ENCODE measurements around the gene GOPC. TPM values are rescaled to one million over a fixed set of nuclear protein-coding genes. Genes with fewer than 3 reads are reported as not detected.

Gene GOPC
- total RNA-seq, 1 experiment from 2014 or later = 20.8 TPM

DNA sequence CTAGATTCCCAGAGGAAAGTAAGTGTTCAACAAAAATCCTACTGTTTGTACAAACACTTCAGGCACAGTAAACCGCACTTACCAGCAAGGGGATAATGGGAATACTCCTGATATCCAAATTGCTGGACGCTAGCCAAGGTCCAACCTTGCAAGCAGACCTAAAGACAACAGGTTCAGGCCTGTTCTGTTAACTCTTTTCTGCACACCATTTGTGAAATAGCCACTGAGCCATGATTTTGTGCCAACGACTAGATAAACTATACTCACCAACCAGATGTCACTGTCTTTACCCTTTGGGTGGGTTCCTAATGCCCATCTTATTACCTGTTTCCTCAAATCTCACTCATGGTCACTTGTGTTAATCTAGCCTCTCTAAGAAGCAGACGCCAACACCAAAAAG lies 43.5 kb downstream of the GOPC start:
- intact Hi-C loops (cut with micrococcal nuclease; ENCODE audit: unreplicated experiment) = no loop called here
- TF ChIP-seq EZH2 (IDR thresholded peaks at IDR 0.05; ENCODE audit: borderline replicate concordance, low read depth, low read length, poor library complexity, severe bottlenecking) = no peak
- TF ChIP-seq, protein P1, sequence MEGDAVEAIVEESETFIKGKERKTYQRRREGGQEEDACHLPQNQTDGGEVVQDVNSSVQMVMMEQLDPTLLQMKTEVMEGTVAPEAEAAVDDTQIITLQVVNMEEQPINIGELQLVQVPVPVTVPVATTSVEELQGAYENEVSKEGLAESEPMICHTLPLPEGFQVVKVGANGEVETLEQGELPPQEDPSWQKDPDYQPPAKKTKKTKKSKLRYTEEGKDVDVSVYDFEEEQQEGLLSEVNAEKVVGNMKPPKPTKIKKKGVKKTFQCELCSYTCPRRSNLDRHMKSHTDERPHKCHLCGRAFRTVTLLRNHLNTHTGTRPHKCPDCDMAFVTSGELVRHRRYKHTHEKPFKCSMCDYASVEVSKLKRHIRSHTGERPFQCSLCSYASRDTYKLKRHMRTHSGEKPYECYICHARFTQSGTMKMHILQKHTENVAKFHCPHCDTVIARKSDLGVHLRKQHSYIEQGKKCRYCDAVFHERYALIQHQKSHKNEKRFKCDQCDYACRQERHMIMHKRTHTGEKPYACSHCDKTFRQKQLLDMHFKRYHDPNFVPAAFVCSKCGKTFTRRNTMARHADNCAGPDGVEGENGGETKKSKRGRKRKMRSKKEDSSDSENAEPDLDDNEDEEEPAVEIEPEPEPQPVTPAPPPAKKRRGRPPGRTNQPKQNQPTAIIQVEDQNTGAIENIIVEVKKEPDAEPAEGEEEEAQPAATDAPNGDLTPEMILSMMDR (conservative IDR thresholded peaks at IDR 0.05; ENCODE audit: low read depth, low read length) = no peak
- Histone ChIP-seq H3K27ac (ENCODE audit: low read depth, low read length, poor library complexity, severe bottlenecking) (no peak overlapping the region), H3K36me3 (ENCODE audit: insufficient read depth, low read length, poor library complexity, severe bottlenecking) (peaks cover 3% of the 10 kb centered on the region), H3K4me3 (ENCODE audit: low read depth, low read length, poor library complexity, severe bottlenecking) (no peak overlapping the region), H3K27me3 (replicated peaks; ENCODE audit: insufficient read depth, low read depth, low read length, poor library complexity) (no peaks in the 10 kb centered on the region), H3K4me1 (ENCODE audit: insufficient read depth, low read length, poor library complexity, severe bottlenecking) (peaks cover 4% of the 10 kb centered on the region), H3K9me3 (ENCODE audit: low read depth, low read length, poor library complexity, severe bottlenecking) (no peaks in the 10 kb centered on the region)
- ChIA-PET POLR2A (ENCODE audit: low non-redundant PET) (interaction anchor here (0.7 kb wide), 1 partner anchor 217 kb away, joined by 3 read pairs; no protein-coding TSS in a partner anchor), CTCF (no interaction called here)
- DNase-seq (ENCODE audit: low spot score) = no peak
- BruUV-seq (replicated peaks) = no TSS peak

DNA sequence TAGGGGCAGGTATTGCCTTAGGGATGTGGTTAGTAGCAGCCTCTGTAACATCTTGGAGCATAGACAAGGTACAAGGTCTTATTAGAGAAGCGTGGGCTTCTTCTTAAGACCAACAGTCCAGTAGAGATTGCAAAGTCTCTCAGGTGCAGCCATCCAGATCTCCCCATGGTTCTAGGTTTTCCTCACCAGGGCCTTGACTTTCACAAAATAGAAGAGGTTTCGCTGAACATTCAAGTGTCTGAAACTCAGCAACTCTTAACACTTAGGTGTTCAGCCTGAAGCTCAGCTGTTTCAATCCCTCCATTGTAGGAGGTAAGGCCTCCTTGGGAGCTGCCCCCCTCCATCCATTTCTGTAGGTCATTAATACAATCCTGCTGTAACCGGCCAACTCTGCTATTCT lies 44.4 kb downstream of the GOPC start:
- H3K36me3 ChIP-seq (ENCODE audit: insufficient read depth, low read length, poor library complexity, severe bottlenecking) = peaks cover 3% of the 10 kb centered on the region
- peaks cover 4% of the 10 kb centered on the region for H3K4me1 ChIP-seq (ENCODE audit: insufficient read depth, low read length, poor library complexity, severe bottlenecking)
- ChIA-PET POLR2A (ENCODE audit: low non-redundant PET) (no interaction called here), CTCF (no interaction called here)
- intact Hi-C loops (cut with micrococcal nuclease; ENCODE audit: unreplicated experiment) = loop anchor here (2.0 kb wide), 1 partner anchor 211 kb away; no protein-coding TSS in a partner anchor
- no peaks in the 10 kb centered on the region for H3K27me3 ChIP-seq (replicated peaks; ENCODE audit: insufficient read depth, low read depth, low read length, poor library complexity)
- DNase-seq (ENCODE audit: low spot score) = no peak
- no TSS peak for BruUV-seq (replicated peaks)
- H3K9me3 ChIP-seq (ENCODE audit: low read depth, low read length, poor library complexity, severe bottlenecking) = no peaks in the 10 kb centered on the region
- no peak overlapping the region for H3K27ac ChIP-seq (ENCODE audit: low read depth, low read length, poor library complexity, severe bottlenecking)
- TF ChIP-seq EZH2 (IDR thresholded peaks at IDR 0.05; ENCODE audit: borderline replicate concordance, low read depth, low read length, poor library complexity, severe bottlenecking) = no peak
- TF ChIP-seq, protein P1 (conservative IDR thresholded peaks at IDR 0.05; ENCODE audit: low read depth, low read length) = no peak
- no peak overlapping the region for H3K4me3 ChIP-seq (ENCODE audit: low read depth, low read length, poor library complexity, severe bottlenecking)

DNA sequence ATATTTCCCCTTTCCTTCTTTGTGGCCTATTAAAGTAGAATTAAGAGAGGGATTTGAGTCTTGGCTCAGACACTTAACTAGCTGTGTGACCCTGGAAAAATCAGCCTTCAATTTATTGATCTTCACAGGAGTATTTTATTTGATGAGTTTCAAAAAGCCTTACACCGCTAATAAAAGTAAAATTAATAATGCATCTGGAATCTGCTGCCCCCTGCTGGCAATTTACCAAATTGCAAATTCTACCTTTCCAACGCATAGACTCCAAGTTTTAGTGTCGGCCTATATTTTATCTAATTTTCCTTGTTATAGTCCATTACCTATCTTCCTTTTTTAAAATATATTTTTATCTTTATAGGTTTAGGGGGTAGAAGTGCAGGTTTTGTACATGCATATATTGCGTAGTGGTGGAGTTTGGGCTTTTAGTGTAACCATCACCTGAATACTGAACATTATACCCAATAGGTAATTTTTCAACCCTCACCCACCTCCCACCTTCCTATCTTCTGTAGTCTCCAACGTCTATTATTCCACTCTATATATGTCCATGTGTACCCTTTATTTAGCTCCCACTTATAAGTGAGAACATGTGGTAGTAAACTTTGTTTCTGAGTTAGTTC lies 46.3 kb downstream of the GOPC start:
- Histone ChIP-seq H3K36me3 (ENCODE audit: insufficient read depth, low read length, poor library complexity, severe bottlenecking) (no peaks in the 10 kb centered on the region), H3K27ac (ENCODE audit: low read depth, low read length, poor library complexity, severe bottlenecking) (no peak overlapping the region), H3K27me3 (replicated peaks; ENCODE audit: insufficient read depth, low read depth, low read length, poor library complexity) (no peaks in the 10 kb centered on the region), H3K4me3 (ENCODE audit: low read depth, low read length, poor library complexity, severe bottlenecking) (no peak overlapping the region), H3K9me3 (ENCODE audit: low read depth, low read length, poor library complexity, severe bottlenecking) (no peaks in the 10 kb centered on the region), H3K4me1 (ENCODE audit: insufficient read depth, low read length, poor library complexity, severe bottlenecking) (no peaks in the 10 kb centered on the region)
- POLR2A ChIA-PET (ENCODE audit: low non-redundant PET) = no interaction called here
- no TSS peak for BruUV-seq (replicated peaks)
- intact Hi-C loops (cut with micrococcal nuclease; ENCODE audit: unreplicated experiment) = loop anchor here (1.0 to 2.0 kb wide), 2 partner anchors 106 to 209 kb away; no protein-coding TSS in a partner anchor
- DNase-seq (ENCODE audit: low spot score) = peak; percentile 45
- CTCF ChIA-PET = no interaction called here
- TF ChIP-seq, protein P1 (conservative IDR thresholded peaks at IDR 0.05; ENCODE audit: low read depth, low read length) = peak; percentile 85
- TF ChIP-seq EZH2 (IDR thresholded peaks at IDR 0.05; ENCODE audit: borderline replicate concordance, low read depth, low read length, poor library complexity, severe bottlenecking) = no peak

Measured in A673 (cell line).